SK-N-SH (cell line): ENCODE measurements around the gene TMEM218. TPM values are rescaled to one million over a fixed set of nuclear protein-coding genes. Genes with fewer than 3 reads are reported as not detected.
A peak's percentile ranks its signal among the peaks of the same experiment; 100 is the strongest.

Source experiments
- CTCF ChIA-PET: fragments of 300-600, 350-600 bp; formaldehyde crosslinking; extraction: SDS; loops from one replicate; lab custom pipeline; 2021; lab: Yijun Ruan, JAX
- POLR2A ChIA-PET: fragments of 350-600 bp; sonication (Branson Sonifier 250); formaldehyde crosslinking; extraction: SDS; loops from one replicate; lab custom pipeline; 2020; ENCODE audit warnings: antibody characterized with exemption, inconsistent platforms; lab: Yijun Ruan, JAX
- DNase-seq: peaks from one replicate; pipeline ENCODE4 v3.0.0; 2012
- H2AFZ ChIP-seq: fragments of 200-600 bp; sonication (generic); 2 replicates; pipeline ENCODE4 v1.8.1; 2016; ENCODE audit warnings: antibody characterized with exemption, mild to moderate bottlenecking, low read depth
- H3F3A ChIP-seq: fragments of 200-600 bp; sonication (generic); replicated peaks from 2 replicates; pipeline ENCODE3; 2016; ENCODE audit warnings: antibody characterized with exemption, mild to moderate bottlenecking; ENCODE audit not compliant: insufficient read depth
- H3K27ac ChIP-seq, 2 experiments: fragments of 200-500 bp in 1 of 2; fragments of 200-600 bp in 1 of 2; sonication (Bioruptor generic) in 1 of 2; sonication (generic), shearing (Covaris generic) in 1 of 2; 2 replicates each; pipeline versions ENCODE4 v1.5.1 to v1.6.1; 2014 to 2016; ENCODE audit warnings: low read depth in 2 of 2, inconsistent platforms in 1 of 2, low read length in 1 of 2, mild to moderate bottlenecking in 1 of 2, mixed read lengths in 1 of 2
- H3K27me3 ChIP-seq: fragments of 200-600 bp; sonication (generic), shearing (Covaris generic); 2 replicates; pipeline ENCODE4 v1.6.1; 2016; ENCODE audit warnings: mixed run types; ENCODE audit not compliant: insufficient read depth
- H3K36me3 ChIP-seq, 2 experiments: fragments of 200-500 bp in 1 of 2; fragments of 200-600 bp in 1 of 2; sonication (Bioruptor generic) in 1 of 2; sonication (generic) in 1 of 2; replicated peaks in 1 of 2; 2 replicates each; pipeline versions ENCODE3 to v1.5.1; 2014 to 2016; ENCODE audit warnings: low read length in 1 of 2, mild to moderate bottlenecking in 1 of 2; ENCODE audit not compliant: insufficient read depth in 2 of 2, control insufficient read depth in 1 of 2
- H3K4me1 ChIP-seq, 2 experiments: fragments of 200-500 bp in 1 of 2; fragments of 200-600 bp in 1 of 2; sonication (Bioruptor generic) in 1 of 2; sonication (generic), shearing (Covaris generic) in 1 of 2; 2 replicates each; pipeline versions ENCODE4 v1.5.1 to v1.6.1; 2014 to 2016; ENCODE audit warnings: low read depth in 1 of 2, low read length in 1 of 2, mixed run types in 1 of 2; ENCODE audit not compliant: insufficient read depth in 2 of 2, control insufficient read depth in 1 of 2
- H3K4me2 ChIP-seq: fragments of 200-600 bp; sonication (generic), shearing (Covaris generic); 2 replicates; pipeline ENCODE4 v1.6.1; 2017; ENCODE audit warnings: mixed run types
- H3K4me3 ChIP-seq, 2 experiments: fragments of 200-500 bp in 1 of 2; fragments of 200-600 bp in 1 of 2; sonication (Bioruptor generic) in 1 of 2; sonication (generic), shearing (Covaris generic) in 1 of 2; 2 replicates each; pipeline versions ENCODE4 v1.5.1 to v1.8.1; 2014 to 2016; ENCODE audit warnings: low read depth in 2 of 2, inconsistent platforms in 1 of 2, low read length in 1 of 2, mild to moderate bottlenecking in 1 of 2, mixed read lengths in 1 of 2, moderate library complexity in 1 of 2
- H3K79me2 ChIP-seq: fragments of 200-600 bp; sonication (generic); 2 replicates; pipeline ENCODE4 v1.8.1; 2017; ENCODE audit warnings: mild to moderate bottlenecking; ENCODE audit not compliant: insufficient read depth
- H3K9ac ChIP-seq: fragments of 200-600 bp; sonication (generic); 2 replicates; pipeline ENCODE4 v1.6.1; 2017; ENCODE audit warnings: mixed run types
- H3K9me2 ChIP-seq: fragments of 200-600 bp; sonication (generic); 2 replicates; pipeline ENCODE4 v1.6.1; 2017; ENCODE audit warnings: mixed run types
- H3K9me3 ChIP-seq: fragments of 200-600 bp; sonication (generic); 2 replicates; pipeline ENCODE4 v1.6.1; 2017; ENCODE audit warnings: mixed run types, mild to moderate bottlenecking, moderate library complexity
- H4K20me1 ChIP-seq: fragments of 200-600 bp; sonication (generic); 2 replicates; pipeline ENCODE4 v1.6.1; 2017; ENCODE audit warnings: mild to moderate bottlenecking, mixed run types; ENCODE audit not compliant: insufficient read depth
- CHD2 ChIP-seq: fragments of 150-350 bp; IDR thresholded peaks from 2 replicates; pipeline ENCODE4 v1.6.1; 2018; ENCODE audit warnings: low read length; ENCODE audit not compliant: partially characterized antibody
- CTCF ChIP-seq: fragments of 200-600 bp; sonication (generic); IDR thresholded peaks from 2 replicates; pipeline ENCODE4 v1.6.1; 2017; ENCODE audit warnings: antibody characterized with exemption, mild to moderate bottlenecking, moderate library complexity
- ELF1 ChIP-seq: IDR thresholded peaks from 2 replicates; pipeline ENCODE4 v1.4.0; 2012
- GATA2 ChIP-seq: sonication (generic); formaldehyde crosslinking; IDR thresholded peaks from 2 replicates; pipeline ENCODE4 v1.5.0; 2020; ENCODE audit warnings: mild to moderate bottlenecking, missing genetic modification reagents
- NFIC ChIP-seq: IDR thresholded peaks from 2 replicates; pipeline ENCODE4 v1.4.0; 2012; ENCODE audit warnings: borderline replicate concordance
- RAD21 ChIP-seq: IDR thresholded peaks from 2 replicates; pipeline ENCODE4 v1.6.1; 2012; ENCODE audit warnings: mild to moderate bottlenecking, low read length
- RCOR1 ChIP-seq: fragments of 150-350 bp; IDR thresholded peaks from 2 replicates; pipeline ENCODE4 v1.6.1; 2017; ENCODE audit warnings: antibody characterized with exemption, low read length
- REST ChIP-seq: IDR thresholded peaks from 2 replicates; pipeline ENCODE4 v1.6.1; 2012; ENCODE audit warnings: mild to moderate bottlenecking, low read depth, low read length, moderate library complexity
- RXRA ChIP-seq: IDR thresholded peaks from 2 replicates; pipeline ENCODE4 v1.4.0; 2012; ENCODE audit warnings: low read depth, mild to moderate bottlenecking, borderline replicate concordance
- SIN3A ChIP-seq: IDR thresholded peaks from 2 replicates; pipeline ENCODE4 v1.6.1; 2012; ENCODE audit warnings: low read depth, mild to moderate bottlenecking, low read length, moderate library complexity, borderline replicate concordance
- TAF1 ChIP-seq: IDR thresholded peaks from 2 replicates; pipeline ENCODE4 v1.6.1; 2012; ENCODE audit warnings: low read depth, mild to moderate bottlenecking, low read length, moderate library complexity, borderline replicate concordance
- TCF12 ChIP-seq: IDR thresholded peaks from 2 replicates; pipeline ENCODE4 v1.4.0; 2012
- TEAD4 ChIP-seq: IDR thresholded peaks from 2 replicates; pipeline ENCODE4 v1.4.0; 2012; ENCODE audit warnings: mild to moderate bottlenecking, borderline replicate concordance; ENCODE audit not compliant: insufficient read depth
- YY1 ChIP-seq: IDR thresholded peaks from 2 replicates; pipeline ENCODE4 v1.4.0; 2012; ENCODE audit warnings: low read depth, mild to moderate bottlenecking
- WGBS: methylation state at CpG from one replicate; pipeline ENCODE4 v1.1.6; 2017; ENCODE audit warnings: low lambda C conversion rate; 5-methylcytosine and 5-hydroxymethylcytosine counted together
- polyA plus RNA-seq, 3 experiments: library from polyadenylated mRNA; depleted of rRNA; stranded (reverse); fragments of >200 nt; gene quantifications; 2 replicates each; pipeline ENCODE4 v1.2.3, GENCODE V29; 2012
- TF ChIP-seq, protein P1 (sequence below): IDR thresholded peaks from 2 replicates; pipeline ENCODE4 v1.4.0; 2012; ENCODE audit warnings: low read depth, borderline replicate concordance
- TF ChIP-seq, protein P2 (sequence below): IDR thresholded peaks from 2 replicates; pipeline ENCODE4 v1.4.0; 2012; ENCODE audit warnings: low read depth, borderline replicate concordance
- TF ChIP-seq, protein P3 (sequence below): fragments of 150-350 bp; IDR thresholded peaks from 2 replicates; pipeline ENCODE4 v1.6.1; 2017; ENCODE audit warnings: antibody characterized with exemption, low read length, low read depth, borderline replicate concordance

The TMEM218 gene
- polyA plus RNA-seq, 1 of the 3 experiments (the other 2 are of a cell fraction) = 36.2 TPM

GRCh38 chr11:125071846-125072217, 39.6 kb downstream of the TMEM218 start (continued):
- TF ChIP-seq, protein P1, sequence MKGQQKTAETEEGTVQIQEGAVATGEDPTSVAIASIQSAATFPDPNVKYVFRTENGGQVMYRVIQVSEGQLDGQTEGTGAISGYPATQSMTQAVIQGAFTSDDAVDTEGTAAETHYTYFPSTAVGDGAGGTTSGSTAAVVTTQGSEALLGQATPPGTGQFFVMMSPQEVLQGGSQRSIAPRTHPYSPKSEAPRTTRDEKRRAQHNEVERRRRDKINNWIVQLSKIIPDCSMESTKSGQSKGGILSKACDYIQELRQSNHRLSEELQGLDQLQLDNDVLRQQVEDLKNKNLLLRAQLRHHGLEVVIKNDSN = no peak
- TF ChIP-seq, protein P2, sequence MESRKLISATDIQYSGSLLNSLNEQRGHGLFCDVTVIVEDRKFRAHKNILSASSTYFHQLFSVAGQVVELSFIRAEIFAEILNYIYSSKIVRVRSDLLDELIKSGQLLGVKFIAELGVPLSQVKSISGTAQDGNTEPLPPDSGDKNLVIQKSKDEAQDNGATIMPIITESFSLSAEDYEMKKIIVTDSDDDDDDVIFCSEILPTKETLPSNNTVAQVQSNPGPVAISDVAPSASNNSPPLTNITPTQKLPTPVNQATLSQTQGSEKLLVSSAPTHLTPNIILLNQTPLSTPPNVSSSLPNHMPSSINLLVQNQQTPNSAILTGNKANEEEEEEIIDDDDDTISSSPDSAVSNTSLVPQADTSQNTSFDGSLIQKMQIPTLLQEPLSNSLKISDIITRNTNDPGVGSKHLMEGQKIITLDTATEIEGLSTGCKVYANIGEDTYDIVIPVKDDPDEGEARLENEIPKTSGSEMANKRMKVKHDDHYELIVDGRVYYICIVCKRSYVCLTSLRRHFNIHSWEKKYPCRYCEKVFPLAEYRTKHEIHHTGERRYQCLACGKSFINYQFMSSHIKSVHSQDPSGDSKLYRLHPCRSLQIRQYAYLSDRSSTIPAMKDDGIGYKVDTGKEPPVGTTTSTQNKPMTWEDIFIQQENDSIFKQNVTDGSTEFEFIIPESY = no peak
- TF ChIP-seq TEAD4 (no peak), RAD21 (no peak), RCOR1 (no peak), SIN3A (no peak), TCF12 (no peak), YY1 (no peak), CHD2 (no peak)
- TF ChIP-seq, protein P3, sequence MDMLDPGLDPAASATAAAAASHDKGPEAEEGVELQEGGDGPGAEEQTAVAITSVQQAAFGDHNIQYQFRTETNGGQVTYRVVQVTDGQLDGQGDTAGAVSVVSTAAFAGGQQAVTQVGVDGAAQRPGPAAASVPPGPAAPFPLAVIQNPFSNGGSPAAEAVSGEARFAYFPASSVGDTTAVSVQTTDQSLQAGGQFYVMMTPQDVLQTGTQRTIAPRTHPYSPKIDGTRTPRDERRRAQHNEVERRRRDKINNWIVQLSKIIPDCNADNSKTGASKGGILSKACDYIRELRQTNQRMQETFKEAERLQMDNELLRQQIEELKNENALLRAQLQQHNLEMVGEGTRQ = no peak
- TF ChIP-seq, all 33 proteins: peak for 0

GRCh38 chr11:125071435-125071834, 40.0 kb downstream of the TMEM218 start:
- peak; percentile 14 for DNase-seq
- Histone ChIP-seq H3F3A (no peaks in the 10 kb centered on the region), H3K4me2 (no peak overlapping the region), H3K27ac (no peak overlapping the region), H3K79me2 (no peaks in the 10 kb centered on the region), H3K4me3 (no peak overlapping the region), H3K9me2 (no peaks in the 10 kb centered on the region), H3K36me3 (no peaks in the 10 kb centered on the region), H2AFZ (no peak overlapping the region), H3K27me3 (no peaks in the 10 kb centered on the region), H3K9me3 (no peaks in the 10 kb centered on the region), H4K20me1 (no peaks in the 10 kb centered on the region), H3K4me1 (no peaks in the 10 kb centered on the region; a peak in 1 of 4 replicates), H3K9ac (no peak overlapping the region)
- TF ChIP-seq TCF12 = no peak
- TF ChIP-seq RXRA = no peak
- TF ChIP-seq YY1 = no peak
- no peak for TF ChIP-seq CTCF
- TF ChIP-seq NFIC = no peak
- TF ChIP-seq REST = no peak
- no peak for TF ChIP-seq GATA2
- TF ChIP-seq RCOR1 = no peak
- TF ChIP-seq, protein P3 = no peak
- no peak for TF ChIP-seq TAF1
- no peak for TF ChIP-seq RAD21
- no peak for TF ChIP-seq ELF1
- CTCF ChIA-PET = interaction anchor here (1.0 to 3.5 kb wide), 5 partner anchors 20 to 357 kb away, joined by 3 to 14 read pairs (median 8); no protein-coding TSS in a partner anchor
- POLR2A ChIA-PET = no interaction called here
- WGBS = 60% methylated on average over 4 of the region's 5 CpGs
